GM21717 (cell line): ENCODE results near the gene TMPRSS7.
A peak's percentile ranks its signal among the peaks of the same experiment; 100 is the strongest.

Experiments
- ATAC-seq: cut with Tn5 transposase; IDR thresholded peaks from one replicate; pipeline ENCODE4 v1.9.1; 2021; ENCODE audit warnings: mild to moderate bottlenecking, moderate library complexity; ENCODE audit not compliant: unreplicated experiment

TMPRSS7 gene

GRCh38 chr3:112126511-112126911, 92.0 kb downstream of the TMPRSS7 start:
- no peak for ATAC-seq

- ATAC-seq, result no peak
These were observed 93.3 kb downstream of the TMPRSS7 start for GRCh38 chr3:112127522-112128494.

- peak; percentile 45 for ATAC-seq
These were observed 94.5 kb downstream of the TMPRSS7 start for GRCh38 chr3:112128843-112129727.

GRCh38 chr3:112129925-112130637, 95.5 kb downstream of the TMPRSS7 start:
- ATAC-seq, result no peak

GRCh38 chr3:112130638-112130993, 96.1 kb downstream of the TMPRSS7 start:
- ATAC-seq, result no peak
